HG03108 (cell line): ENCODE data around the gene RSRP1.
A peak's percentile ranks its signal among the peaks of the same experiment; 100 is the strongest.
"Not testable (repeated sequence)": the region's sequence is repeated elsewhere in the genome, so short reads cannot be mapped to it uniquely, and the experiment has no call there.

Experiments used
- ATAC-seq: cut with Tn5 transposase; IDR thresholded peaks from one replicate; pipeline ENCODE4 v1.9.1; 2021; ENCODE audit warnings: moderate library complexity; ENCODE audit not compliant: unreplicated experiment

Gene RSRP1

DNA sequence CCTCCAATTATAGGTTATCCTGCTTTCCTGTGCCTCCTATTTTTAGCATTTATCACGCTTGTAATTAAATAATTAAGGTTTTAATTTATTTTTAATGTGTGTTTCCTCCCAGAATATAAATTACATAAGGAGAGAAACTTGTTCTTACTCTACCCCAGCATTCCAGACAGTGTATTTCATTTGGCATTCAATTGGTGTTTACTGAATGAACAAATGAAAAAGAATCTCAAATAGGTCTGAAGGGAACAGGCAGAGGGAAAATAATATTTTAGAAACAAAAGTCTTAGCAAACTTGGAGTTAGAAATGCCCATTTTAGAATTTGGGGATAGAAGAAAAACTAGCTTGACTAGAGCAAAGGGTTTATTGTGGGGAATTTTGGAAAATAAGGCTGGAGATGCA lies 9.9 kb upstream of the RSRP1 start:
- ATAC-seq: no peak

- ATAC-seq: no peak
These were observed 9.3 kb upstream of the RSRP1 start for GRCh38 chr1:25256578-25256965.

DNA sequence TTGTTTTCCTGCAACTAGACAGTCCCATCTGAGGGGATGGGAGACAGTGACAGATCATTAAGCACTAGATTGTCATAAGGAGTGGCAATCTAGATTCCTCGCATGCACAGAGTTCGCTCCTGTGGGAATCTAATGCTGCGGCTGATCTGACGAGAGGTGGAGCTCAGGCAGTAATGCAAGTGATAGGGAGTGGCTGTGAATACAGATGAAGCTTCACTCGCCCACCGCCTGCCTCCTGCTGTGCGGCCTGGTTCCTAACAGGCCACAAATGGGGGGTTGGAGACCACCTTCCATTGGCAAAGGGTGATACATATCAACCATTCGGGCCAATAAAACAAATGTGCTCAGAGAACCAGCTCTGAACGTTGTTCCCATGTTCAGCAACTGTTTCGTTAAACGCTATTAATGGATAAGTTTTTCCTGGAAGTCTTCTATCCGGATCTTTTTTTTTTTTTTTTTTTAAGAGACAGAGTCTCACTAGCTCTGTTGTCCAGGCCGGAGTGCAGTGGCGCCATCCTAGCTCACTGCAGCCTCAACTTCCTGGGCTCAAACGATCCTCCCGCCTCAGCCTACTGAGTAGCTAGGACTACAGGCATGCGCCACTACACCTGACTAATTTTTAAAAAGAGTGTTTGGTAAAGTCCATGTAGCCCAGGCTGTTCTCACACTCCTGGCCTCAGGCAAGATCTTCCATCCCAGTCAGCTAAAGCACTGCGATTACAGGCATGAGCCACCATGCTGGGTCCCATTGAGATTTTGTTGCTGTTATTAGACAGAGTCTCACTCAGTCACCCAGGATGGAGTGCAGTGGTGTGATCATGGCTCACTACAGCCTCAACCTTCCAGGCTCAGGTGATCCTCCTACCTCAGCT lies 8.7 kb upstream of the RSRP1 start:
- ATAC-seq: no peak

- ATAC-seq: no peak
These were observed 6.7 kb upstream of the RSRP1 start for GRCh38 chr1:25253911-25254310.

DNA sequence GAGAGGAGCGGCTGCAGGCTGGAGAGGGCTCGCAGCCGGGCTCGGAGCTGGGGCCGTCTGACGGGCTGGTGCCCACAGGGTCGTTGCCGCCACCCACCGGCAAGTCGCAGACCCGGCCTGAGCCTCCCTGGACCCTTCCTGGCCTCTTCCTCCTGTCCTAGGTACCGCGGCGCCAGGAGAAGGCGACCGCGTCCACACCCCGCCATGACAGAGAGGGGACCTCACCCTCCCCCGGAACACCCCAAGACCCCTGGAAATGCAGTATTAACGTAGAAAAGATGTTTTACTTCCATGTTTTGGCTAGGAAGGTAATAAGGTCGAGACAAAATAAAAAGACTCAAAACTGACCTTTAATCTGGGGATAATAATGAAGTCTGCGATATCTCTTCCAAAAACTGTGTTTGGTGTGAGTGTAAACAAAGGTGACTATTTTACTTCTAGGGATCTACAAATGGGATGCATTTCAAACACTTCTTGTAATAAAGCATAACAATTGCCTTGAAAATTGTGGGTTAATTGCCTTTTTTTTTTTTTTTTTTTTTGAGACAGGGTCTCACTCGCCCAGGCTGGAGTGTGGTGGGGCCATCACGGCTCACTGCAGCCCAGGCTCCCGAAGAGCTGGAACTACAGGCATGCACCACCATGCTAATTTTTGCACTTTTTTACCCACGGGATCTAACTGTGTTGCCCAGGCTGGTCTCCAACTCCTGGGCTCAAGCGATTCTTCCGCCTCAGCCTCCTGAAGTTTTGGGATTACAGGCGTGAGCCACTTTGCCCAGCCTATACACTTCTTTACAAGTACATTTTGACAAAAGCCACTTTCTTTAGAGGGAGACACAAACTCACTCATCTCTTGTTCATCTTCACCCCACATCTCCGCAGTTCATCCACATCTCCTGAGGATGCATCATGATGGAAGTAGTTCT lies 838 bp upstream of the RSRP1 start:
- peak; percentile 28 for ATAC-seq

DNA sequence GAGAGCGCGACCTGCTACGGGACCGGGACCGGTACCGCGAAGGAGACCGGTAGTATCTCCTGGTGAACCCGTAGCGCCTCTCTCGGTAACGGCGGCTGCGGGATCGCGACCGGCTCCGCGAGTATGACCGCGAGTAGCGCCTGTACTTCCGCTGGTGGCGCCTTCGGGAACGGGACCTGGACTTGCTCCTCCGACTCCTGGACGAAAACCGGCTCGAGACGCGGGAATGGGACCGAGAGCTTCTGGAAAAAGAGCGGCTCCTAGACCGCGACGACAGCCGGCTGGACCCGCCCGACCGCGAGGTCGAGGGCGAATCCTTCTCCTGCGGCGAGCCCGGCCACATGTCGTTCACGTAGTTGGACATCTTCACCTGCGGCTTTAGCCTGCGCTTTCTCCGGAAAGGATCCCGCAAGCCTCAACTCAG lies 642 bp downstream of the RSRP1 start:
- ATAC-seq: peak; percentile 9

- no peak for ATAC-seq
These were observed 1.2 kb downstream of the RSRP1 start for GRCh38 chr1:25245809-25246599.

GRCh38 chr1:25245393-25245792 lies 1.9 kb downstream of the RSRP1 start:
- no peak for ATAC-seq

DNA sequence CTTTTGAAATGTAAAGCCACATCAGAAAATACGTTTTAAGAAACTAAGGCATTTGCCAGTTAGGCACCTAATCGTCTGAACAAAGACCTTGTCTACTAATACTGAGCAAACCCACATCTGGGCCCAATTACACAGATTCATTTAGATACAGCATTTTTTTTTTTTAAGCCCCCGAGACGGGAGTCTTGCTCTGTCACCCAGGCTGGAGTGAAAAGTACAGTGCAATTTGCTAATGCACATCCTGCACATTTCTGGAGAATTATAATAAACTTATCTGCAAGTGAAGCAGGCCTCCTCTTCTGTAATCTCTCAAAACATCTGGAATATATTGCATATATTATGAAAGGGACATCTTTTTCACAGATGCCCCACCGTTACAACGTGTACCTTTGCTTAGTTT lies 3.3 kb downstream of the RSRP1 start:
- no peak for ATAC-seq

- peak; percentile 62 for ATAC-seq
These were observed 7.3 kb downstream of the RSRP1 start for GRCh38 chr1:25239681-25240541.

- ATAC-seq: no peak
These were observed 9.2 kb downstream of the RSRP1 start for GRCh38 chr1:25238046-25238445.

DNA sequence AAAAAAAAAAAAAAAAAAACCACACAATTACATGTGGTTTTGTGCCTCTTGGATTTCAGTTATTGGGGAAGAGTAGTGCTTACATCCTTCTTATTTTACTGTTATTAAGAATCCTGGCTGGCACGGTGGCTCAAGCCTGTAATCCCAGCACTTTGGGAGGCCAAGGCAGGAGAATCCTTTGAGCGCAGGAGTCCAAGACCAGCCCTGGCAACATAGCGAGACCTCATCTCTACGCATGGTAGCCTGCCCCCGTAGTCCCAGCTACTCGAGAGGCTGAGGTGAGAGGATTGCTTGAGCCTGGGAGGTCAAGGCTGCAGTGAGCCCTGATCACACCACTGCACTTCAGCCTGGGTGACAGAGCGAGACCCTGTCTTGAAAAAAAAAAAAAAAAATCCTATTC lies 11.0 kb downstream of the RSRP1 start:
- ATAC-seq: not testable (repeated sequence)

DNA sequence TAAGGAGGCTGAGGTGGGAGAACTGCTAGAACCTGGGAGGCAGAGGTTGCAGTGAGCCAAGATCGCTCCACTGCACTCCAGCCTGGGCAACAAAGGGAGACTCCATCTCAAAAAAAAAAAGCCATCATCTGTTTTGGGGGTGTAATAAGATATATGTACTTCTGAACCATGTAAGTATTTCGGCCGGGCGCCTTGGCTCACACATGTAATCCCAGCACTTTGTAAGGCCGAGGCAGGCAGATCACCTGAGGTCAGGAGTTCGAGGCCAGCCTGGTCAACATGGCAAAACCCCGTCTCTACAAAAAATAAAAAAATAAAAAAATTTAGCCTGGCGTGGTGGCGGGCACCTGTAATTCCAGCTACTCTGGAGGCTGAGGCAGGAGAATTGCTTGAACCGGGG lies 11.8 kb downstream of the RSRP1 start:
- not testable (repeated sequence) for ATAC-seq

DNA sequence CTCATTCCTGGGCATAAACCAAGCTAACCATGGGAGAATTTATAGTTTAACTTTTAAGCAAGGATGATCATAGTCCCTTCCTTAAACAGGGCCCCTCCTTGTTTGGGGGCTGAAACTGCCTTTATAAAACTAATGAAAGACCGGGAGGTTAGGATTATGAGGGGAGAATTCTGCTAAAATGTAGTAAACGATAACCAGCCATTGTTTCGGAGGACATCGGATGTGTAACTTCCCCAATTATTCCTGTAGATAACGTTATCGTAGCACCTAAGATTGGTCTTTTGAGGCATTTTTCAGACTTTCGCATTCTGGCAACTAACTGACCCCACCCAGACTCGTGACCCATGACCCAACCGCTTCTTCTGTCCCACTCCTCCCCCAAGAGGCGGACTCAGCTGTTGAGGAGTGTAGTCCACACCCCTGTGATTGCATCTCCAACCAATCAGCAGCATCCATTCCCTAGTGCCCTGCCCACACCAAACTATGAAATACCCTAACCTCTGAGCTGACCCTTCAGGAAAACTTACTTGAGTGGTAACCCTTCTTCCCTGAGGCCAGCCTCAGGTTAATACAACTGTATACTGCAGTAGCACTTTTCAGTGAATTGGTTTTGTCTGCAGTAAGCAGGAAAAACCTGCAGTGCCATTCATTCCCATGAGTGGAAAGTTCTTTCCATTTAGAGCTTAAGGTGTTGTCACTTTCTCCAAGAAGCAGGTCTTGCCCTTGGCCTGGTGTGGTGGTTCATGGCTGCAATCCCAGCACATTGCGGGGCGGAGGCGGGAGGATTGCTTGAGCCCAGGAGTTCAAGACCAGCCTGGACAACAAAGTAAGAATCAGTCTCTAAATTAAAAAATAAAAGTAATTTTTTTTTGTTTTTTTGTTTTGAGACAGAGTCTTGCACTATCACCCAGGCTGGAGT lies 14.1 kb downstream of the RSRP1 start:
- ATAC-seq: peak; percentile 46

DNA sequence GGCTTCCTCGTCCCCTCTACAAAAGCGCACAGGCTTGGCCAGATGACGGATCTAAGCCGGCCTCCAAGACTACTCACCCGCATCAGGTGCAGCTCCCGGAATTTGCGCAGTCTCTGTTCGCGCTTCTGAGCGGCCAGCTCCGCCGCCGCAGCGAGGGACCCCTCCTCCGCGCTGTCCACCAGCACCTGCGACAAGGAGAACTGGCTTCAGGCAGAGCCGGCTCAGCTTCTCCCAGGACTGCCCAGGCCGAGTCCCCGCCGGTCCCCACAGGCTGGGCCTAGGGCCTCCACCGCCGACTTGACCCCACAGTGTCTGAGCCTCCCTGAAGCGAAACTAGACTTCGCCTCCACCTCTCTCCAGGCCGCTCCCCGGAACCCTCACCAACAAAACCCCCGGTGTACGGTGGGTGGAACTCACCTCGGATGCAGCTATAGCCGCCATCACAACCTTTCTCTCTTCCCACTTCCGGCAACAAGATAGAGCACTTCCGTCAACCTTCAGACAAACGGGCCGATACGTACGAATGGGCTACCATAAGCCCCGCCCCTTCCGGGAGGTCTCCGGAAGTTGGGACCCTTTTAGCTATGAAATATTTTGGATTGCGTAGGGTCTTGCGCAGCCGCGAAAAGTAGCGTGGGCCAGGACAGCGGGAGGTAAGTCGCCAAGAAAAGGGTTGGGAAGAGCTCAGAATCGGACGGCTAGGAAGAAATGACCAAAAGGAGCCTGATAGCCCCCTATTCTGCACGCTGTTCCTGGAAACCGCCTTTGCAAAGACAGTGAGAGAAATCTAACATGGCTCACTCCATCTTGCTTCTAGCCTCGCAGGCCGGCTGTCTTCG lies 15.0 kb downstream of the RSRP1 start, which contains the start of gene SYF2:
TSS of gene SYF2 (minus strand) at position 476 of the 839 bp plus-strand sequence. CDS start at position 441, 35 bp downstream.
- peak; percentile 59 for ATAC-seq

GRCh38 chr1:25223471-25223870 lies 23.8 kb downstream of the RSRP1 start:
- no peak for ATAC-seq

DNA sequence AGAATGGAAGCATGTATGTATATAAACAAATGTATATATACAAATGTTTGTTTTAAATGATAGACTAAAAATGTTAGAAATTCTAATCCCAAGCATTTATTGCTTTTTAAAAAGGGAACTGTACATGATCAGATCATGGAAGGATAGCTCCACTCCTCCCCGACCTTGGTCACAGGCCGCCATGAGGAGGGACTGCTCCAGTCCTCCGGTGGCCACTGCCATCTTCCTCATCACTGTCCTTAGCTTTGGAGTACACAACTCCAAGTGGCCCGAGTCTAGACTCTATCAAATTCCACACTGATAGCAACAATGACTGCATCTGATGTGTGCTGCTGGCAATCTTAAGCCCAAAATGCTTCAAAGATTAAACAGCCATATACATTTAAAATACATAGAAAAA lies 24.6 kb downstream of the RSRP1 start:
- no peak for ATAC-seq

DNA sequence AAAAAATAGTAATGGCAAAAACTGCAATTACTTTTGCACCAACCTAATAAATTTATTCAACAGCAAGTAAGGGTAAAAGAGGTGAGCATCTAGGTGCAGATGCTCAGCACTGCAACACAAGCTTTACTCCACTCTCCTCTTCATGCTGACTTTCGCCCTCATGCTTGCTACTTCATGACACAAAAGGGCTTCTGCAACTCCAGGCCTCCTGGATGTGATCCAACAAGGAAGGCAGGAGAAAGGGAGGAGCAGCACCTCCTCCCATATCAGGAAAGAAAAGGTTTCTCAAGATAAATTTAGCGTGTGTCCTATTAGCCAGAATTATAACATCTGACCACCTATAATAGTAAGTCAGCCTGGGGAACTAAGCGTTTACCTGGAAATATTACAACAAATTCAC lies 26.6 kb downstream of the RSRP1 start:
- no peak for ATAC-seq
